Activated naive CD4-positive, alpha-beta T cell treated with anti-CD3 and anti-CD28 coated beads, Interleukin-2, amount 10 ng/mL, durations not matched to agents 7 days and 5 days (primary cell): ENCODE data around the gene MDFI.
A peak's percentile ranks its signal among the peaks of the same experiment; 100 is the strongest.

Experiments
- CTCF ChIA-PET: fragments of 350-600 bp; sonication (Branson Sonifier 250); formaldehyde crosslinking; loops from one replicate; lab custom pipeline; 2021; ENCODE audit warnings: antibody characterized with exemption; lab: Charles Lee
- DNase-seq: peaks from one replicate; pipeline ENCODE4 v3.0.0-alpha.2; 2020
- H3K27ac Mint-ChIP-seq: one replicate; pipeline ENCODE4 v1.8.0; 2021; ENCODE audit warnings: mild to moderate bottlenecking, moderate library complexity, mixed read lengths
- H3K27me3 Mint-ChIP-seq: one replicate; pipeline ENCODE4 v1.8.0; 2021; ENCODE audit warnings: mild to moderate bottlenecking, mixed read lengths
- H3K36me3 Mint-ChIP-seq: one replicate; pipeline ENCODE4 v1.8.0; 2021; ENCODE audit warnings: mixed read lengths
- H3K4me1 Mint-ChIP-seq: one replicate; pipeline ENCODE4 v1.8.0; 2021; ENCODE audit warnings: mixed read lengths
- H3K4me3 Mint-ChIP-seq: one replicate; pipeline ENCODE4 v1.8.0; 2021; ENCODE audit warnings: mild to moderate bottlenecking, moderate library complexity, mixed read lengths
- H3K9me3 Mint-ChIP-seq: one replicate; pipeline ENCODE4 v1.8.0; 2021; ENCODE audit warnings: mixed read lengths

MDFI gene

GRCh38 chr6:41597246-41598000, 40.8 kb upstream of the MDFI start:
- CTCF ChIA-PET, result interaction anchor here (1.2 to 9.5 kb wide), 3 partner anchors 9 to 227 kb away, joined by 3 to 95 read pairs (median 4); no protein-coding TSS in a partner anchor
- Mint-ChIP-seq H3K27me3 (peaks cover 6% of the 10 kb centered on the region), H3K4me1 (no peaks in the 10 kb centered on the region), H3K27ac (no peak overlapping the region), H3K4me3 (no peak overlapping the region), H3K36me3 (no peaks in the 10 kb centered on the region), H3K9me3 (no peaks in the 10 kb centered on the region)
- no peak for DNase-seq

GRCh38 chr6:41598670-41599014, 39.6 kb upstream of the MDFI start:
- DNase-seq, result no peak
- Mint-ChIP-seq H3K4me1 (peaks cover 2% of the 10 kb centered on the region), H3K27me3 (peaks cover 13% of the 10 kb centered on the region), H3K4me3 (no peak overlapping the region), H3K27ac (no peak overlapping the region), H3K36me3 (no peaks in the 10 kb centered on the region), H3K9me3 (no peaks in the 10 kb centered on the region)
- CTCF ChIA-PET, result interaction anchor here (0.6 to 1.7 kb wide), 3 partner anchors 83 to 156 kb away, joined by 3 to 6 read pairs (median 3); no protein-coding TSS in a partner anchor

- Mint-ChIP-seq H3K27me3 (peaks cover 19% of the 10 kb centered on the region), H3K9me3 (no peaks in the 10 kb centered on the region), H3K27ac (no peak overlapping the region), H3K4me1 (peaks cover 2% of the 10 kb centered on the region), H3K36me3 (no peaks in the 10 kb centered on the region), H3K4me3 (no peak overlapping the region)
- CTCF ChIA-PET, result interaction anchor here (0.6 to 1.7 kb wide), 3 partner anchors 83 to 155 kb away, joined by 3 to 6 read pairs (median 3); no protein-coding TSS in a partner anchor
- no peak for DNase-seq
Observed at GRCh38 chr6:41599015-41599851, 39.0 kb upstream of the MDFI start.

GRCh38 chr6:41599852-41600445, 38.3 kb upstream of the MDFI start:
- no peaks in the 10 kb centered on the region for H3K36me3 Mint-ChIP-seq
- H3K27ac Mint-ChIP-seq, result no peak overlapping the region
- CTCF ChIA-PET, result interaction anchor here (1.0 kb wide), 1 partner anchor 83 kb away, joined by 3 read pairs; no protein-coding TSS in a partner anchor
- H3K9me3 Mint-ChIP-seq, result no peaks in the 10 kb centered on the region
- peaks cover 23% of the 10 kb centered on the region for H3K27me3 Mint-ChIP-seq
- peaks cover 2% of the 10 kb centered on the region for H3K4me1 Mint-ChIP-seq
- DNase-seq, result no peak
- no peak overlapping the region for H3K4me3 Mint-ChIP-seq

- peaks cover 25% of the 10 kb centered on the region for H3K27me3 Mint-ChIP-seq
- H3K27ac Mint-ChIP-seq, result no peak overlapping the region
- CTCF ChIA-PET, result interaction anchor here (1.0 to 3.1 kb wide), 2 partner anchors 79 to 83 kb away, joined by 3 to 41 read pairs; no protein-coding TSS in a partner anchor
- peaks cover 2% of the 10 kb centered on the region for H3K4me1 Mint-ChIP-seq
- no peaks in the 10 kb centered on the region for H3K9me3 Mint-ChIP-seq
- no peaks in the 10 kb centered on the region for H3K36me3 Mint-ChIP-seq
- DNase-seq, result no peak
- H3K4me3 Mint-ChIP-seq, result no peak overlapping the region
Observed at GRCh38 chr6:41600499-41601247, 37.6 kb upstream of the MDFI start.

GRCh38 chr6:41601248-41601549, 37.1 kb upstream of the MDFI start:
- Mint-ChIP-seq H3K36me3 (no peaks in the 10 kb centered on the region), H3K27ac (no peak overlapping the region), H3K4me3 (no peak overlapping the region), H3K9me3 (no peaks in the 10 kb centered on the region), H3K27me3 (peaks cover 25% of the 10 kb centered on the region), H3K4me1 (peaks cover 2% of the 10 kb centered on the region)
- DNase-seq, result no peak
- CTCF ChIA-PET, result interaction anchor here (2.8 to 3.5 kb wide), 3 partner anchors 79 to 174 kb away, joined by 18 to 41 read pairs (median 37); no protein-coding TSS in a partner anchor

GRCh38 chr6:41602422-41602743, 35.9 kb upstream of the MDFI start:
- Mint-ChIP-seq H3K36me3 (no peaks in the 10 kb centered on the region), H3K27me3 (peaks cover 27% of the 10 kb centered on the region), H3K4me1 (peaks cover 2% of the 10 kb centered on the region), H3K4me3 (no peak overlapping the region), H3K9me3 (no peaks in the 10 kb centered on the region), H3K27ac (no peak overlapping the region)
- CTCF ChIA-PET, result interaction anchor here (0.7 to 3.5 kb wide), 24 partner anchors 24 to 577 kb away, joined by 3 to 41 read pairs (median 4); no protein-coding TSS in a partner anchor
- no peak for DNase-seq

- Mint-ChIP-seq H3K27me3 (peaks cover 29% of the 10 kb centered on the region), H3K9me3 (no peaks in the 10 kb centered on the region), H3K36me3 (no peaks in the 10 kb centered on the region), H3K27ac (no peak overlapping the region), H3K4me3 (no peak overlapping the region), H3K4me1 (peaks cover 2% of the 10 kb centered on the region)
- peak; percentile 83 for DNase-seq
- CTCF ChIA-PET, result interaction anchor here (0.6 to 3.5 kb wide), 26 partner anchors 23 to 578 kb away, joined by 3 to 41 read pairs (median 4); no protein-coding TSS in a partner anchor
Observed at GRCh38 chr6:41602864-41603608, 35.2 kb upstream of the MDFI start.

- H3K27ac Mint-ChIP-seq, result no peak overlapping the region
- no peaks in the 10 kb centered on the region for H3K36me3 Mint-ChIP-seq
- peaks cover 29% of the 10 kb centered on the region for H3K27me3 Mint-ChIP-seq
- H3K9me3 Mint-ChIP-seq, result no peaks in the 10 kb centered on the region
- H3K4me1 Mint-ChIP-seq, result peaks cover 2% of the 10 kb centered on the region
- CTCF ChIA-PET, result interaction anchor here (0.8 to 3.5 kb wide), 7 partner anchors 10 to 183 kb away, joined by 3 to 41 read pairs (median 4); no protein-coding TSS in a partner anchor
- no peak for DNase-seq
- no peak overlapping the region for H3K4me3 Mint-ChIP-seq
Observed at GRCh38 chr6:41604006-41604405, 34.3 kb upstream of the MDFI start.

- CTCF ChIA-PET, result interaction anchor here (0.7 to 2.6 kb wide), 4 partner anchors 15 to 272 kb away, joined by 3 to 8 read pairs (median 4); no protein-coding TSS in a partner anchor
Observed at GRCh38 chr6:41605649-41606048, 32.6 kb upstream of the MDFI start.

GRCh38 chr6:41607036-41607435, 31.2 kb upstream of the MDFI start:
- Mint-ChIP-seq H3K36me3 (no peaks in the 10 kb centered on the region), H3K9me3 (no peaks in the 10 kb centered on the region), H3K27ac (no peak overlapping the region), H3K4me1 (peaks cover 2% of the 10 kb centered on the region), H3K27me3 (peaks cover 42% of the 10 kb centered on the region), H3K4me3 (no peak overlapping the region)
- CTCF ChIA-PET, result interaction anchor here (1.1 to 2.6 kb wide), 2 partner anchors 10 to 76 kb away, joined by 4 to 8 read pairs; no protein-coding TSS in a partner anchor
- no peak for DNase-seq

More at GRCh38 chr6:41605649-41606048, 32.6 kb upstream of the MDFI start:
- H3K4me1 Mint-ChIP-seq, result peaks cover 2% of the 10 kb centered on the region
- DNase-seq, result no peak
- no peak overlapping the region for H3K4me3 Mint-ChIP-seq
- H3K9me3 Mint-ChIP-seq, result no peaks in the 10 kb centered on the region
- no peaks in the 10 kb centered on the region for H3K36me3 Mint-ChIP-seq
- H3K27me3 Mint-ChIP-seq, result peaks cover 34% of the 10 kb centered on the region
- H3K27ac Mint-ChIP-seq, result no peak overlapping the region

GRCh38 chr6:41607736-41608135, 30.5 kb upstream of the MDFI start:
- peaks cover 2% of the 10 kb centered on the region for H3K4me1 Mint-ChIP-seq
- CTCF ChIA-PET, result interaction anchor here (2.6 kb wide), 1 partner anchor 75 kb away, joined by 8 read pairs; no protein-coding TSS in a partner anchor
- no peak overlapping the region for H3K4me3 Mint-ChIP-seq
- no peaks in the 10 kb centered on the region for H3K36me3 Mint-ChIP-seq
- H3K9me3 Mint-ChIP-seq, result no peaks in the 10 kb centered on the region
- H3K27ac Mint-ChIP-seq, result no peak overlapping the region
- H3K27me3 Mint-ChIP-seq, result peaks cover 38% of the 10 kb centered on the region
- no peak for DNase-seq
